ENCODE data around the gene CDC45. TPM values are rescaled to one million over a fixed set of nuclear protein-coding genes. Genes with fewer than 3 reads are reported as not detected.

CDC45 gene
- total and polyA plus RNA-seq, 2 of the 13 experiments (the other 11 are each of a cell fraction or from before 2014, with no cell fraction given): 14.4 to 36.3 TPM

DNA sequence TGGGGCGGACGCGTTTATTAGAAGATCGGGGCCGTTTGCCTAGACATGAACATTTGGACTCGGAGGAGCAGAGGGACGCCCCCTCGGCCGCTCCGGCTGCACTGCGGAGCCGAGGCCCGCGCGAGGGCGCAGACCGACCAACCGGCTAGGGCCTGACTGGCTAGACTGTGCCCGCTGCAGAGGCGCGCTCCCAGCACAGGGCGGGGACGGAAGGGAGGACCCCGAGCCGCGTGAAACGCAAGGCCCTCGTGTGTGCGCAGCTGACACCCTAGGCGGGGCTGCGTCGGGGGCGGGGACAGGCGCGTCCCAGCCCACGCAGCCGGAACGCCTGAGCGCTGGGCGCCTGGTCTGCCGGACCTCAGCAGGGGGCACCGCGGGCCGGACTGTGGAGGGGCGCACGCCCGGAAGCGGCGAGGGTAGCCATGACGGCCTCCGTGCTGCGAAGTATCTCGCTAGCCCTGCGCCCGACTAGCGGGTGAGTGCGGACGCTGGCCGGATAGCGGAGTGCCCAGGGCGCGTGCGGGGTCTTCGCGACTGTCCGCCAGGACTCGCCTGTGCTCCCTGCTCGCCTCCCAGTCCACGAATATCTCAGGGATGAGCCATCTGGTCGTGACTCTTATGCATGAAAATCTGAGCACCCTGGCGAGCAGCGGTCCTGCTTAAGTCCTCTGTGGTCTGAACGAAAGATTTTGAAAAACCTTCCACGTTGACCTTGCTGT, 47.4 kb upstream of the CDC45 start, which contains the start of gene MRPL40 (continued):
- TF ChIP-seq JUNB (CRISPR knock-in tag; IDR thresholded peaks at IDR 0.05; ENCODE audit: borderline replicate concordance) (no peak), AGO2 (optimal IDR thresholded peaks at IDR 0.05; ENCODE audit: low read depth, low read length) (peak; percentile 98), ZNF318 (CRISPR knock-in tag; IDR thresholded peaks at IDR 0.05) (peak; percentile 88), ZNF292 (CRISPR knock-in tag; IDR thresholded peaks at IDR 0.05; ENCODE audit: borderline replicate concordance, low read depth) (peak; percentile 70; the same call in 1 of the 2 replicates), POLR2G (IDR thresholded peaks at IDR 0.05; ENCODE audit: low read depth, low read length) (peak; percentile 97), ZNF546 (CRISPR knock-in tag; conservative IDR thresholded peaks at IDR 0.05) (peak; percentile 92), ZNF317 (CRISPR knock-in tag; IDR thresholded peaks at IDR 0.05) (peak; percentile 81; the same call in 1 of the 2 replicates), ZNF790 (CRISPR knock-in tag; IDR thresholded peaks at IDR 0.05; ENCODE audit: borderline replicate concordance) (peak; percentile 33; the same call in 1 of the 2 replicates), RORA (CRISPR knock-in tag; IDR thresholded peaks at IDR 0.05) (no peak), ZNF503 (CRISPR knock-in tag; IDR thresholded peaks at IDR 0.05) (peak; percentile 67; the same call in 1 of the 2 replicates)
- TF ChIP-seq, protein P1, sequence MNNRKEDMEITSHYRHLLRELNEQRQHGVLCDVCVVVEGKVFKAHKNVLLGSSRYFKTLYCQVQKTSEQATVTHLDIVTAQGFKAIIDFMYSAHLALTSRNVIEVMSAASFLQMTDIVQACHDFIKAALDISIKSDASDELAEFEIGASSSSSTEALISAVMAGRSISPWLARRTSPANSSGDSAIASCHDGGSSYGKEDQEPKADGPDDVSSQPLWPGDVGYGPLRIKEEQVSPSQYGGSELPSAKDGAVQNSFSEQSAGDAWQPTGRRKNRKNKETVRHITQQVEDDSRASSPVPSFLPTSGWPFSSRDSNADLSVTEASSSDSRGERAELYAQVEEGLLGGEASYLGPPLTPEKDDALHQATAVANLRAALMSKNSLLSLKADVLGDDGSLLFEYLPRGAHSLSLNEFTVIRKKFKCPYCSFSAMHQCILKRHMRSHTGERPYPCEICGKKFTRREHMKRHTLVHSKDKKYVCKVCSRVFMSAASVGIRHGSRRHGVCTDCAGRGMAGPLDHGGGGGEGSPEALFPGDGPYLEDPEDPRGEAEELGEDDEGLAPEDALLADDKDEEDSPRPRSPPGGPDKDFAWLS (CRISPR knock-in tag; IDR thresholded peaks at IDR 0.05; ENCODE audit: borderline replicate concordance): no peak
- TF ChIP-seq, protein P2, sequence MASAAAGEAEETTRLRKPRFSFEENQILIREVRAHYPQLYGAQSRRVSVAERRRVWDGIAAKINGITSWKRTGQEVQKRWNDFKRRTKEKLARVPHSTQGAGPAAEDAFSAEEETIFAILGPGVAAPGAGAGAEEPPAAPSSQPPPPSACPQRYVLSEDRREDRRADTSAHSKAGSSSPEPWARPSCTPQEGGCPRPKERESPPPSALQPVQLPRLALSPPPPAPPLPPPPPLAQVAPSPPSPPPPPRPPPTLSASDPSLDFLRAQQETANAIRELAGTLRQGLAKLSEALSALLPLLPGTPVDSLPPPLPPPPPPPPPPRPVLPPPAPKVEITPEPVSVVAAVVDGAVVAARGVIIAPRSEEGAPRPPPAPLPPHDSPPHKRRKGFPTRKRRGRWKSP (CRISPR knock-in tag; IDR thresholded peaks at IDR 0.05): peak; percentile 88; the same call in 1 of the 2 replicates
- TF ChIP-seq, protein P3, sequence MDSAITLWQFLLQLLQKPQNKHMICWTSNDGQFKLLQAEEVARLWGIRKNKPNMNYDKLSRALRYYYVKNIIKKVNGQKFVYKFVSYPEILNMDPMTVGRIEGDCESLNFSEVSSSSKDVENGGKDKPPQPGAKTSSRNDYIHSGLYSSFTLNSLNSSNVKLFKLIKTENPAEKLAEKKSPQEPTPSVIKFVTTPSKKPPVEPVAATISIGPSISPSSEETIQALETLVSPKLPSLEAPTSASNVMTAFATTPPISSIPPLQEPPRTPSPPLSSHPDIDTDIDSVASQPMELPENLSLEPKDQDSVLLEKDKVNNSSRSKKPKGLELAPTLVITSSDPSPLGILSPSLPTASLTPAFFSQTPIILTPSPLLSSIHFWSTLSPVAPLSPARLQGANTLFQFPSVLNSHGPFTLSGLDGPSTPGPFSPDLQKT (CRISPR knock-in tag; IDR thresholded peaks at IDR 0.05; ENCODE audit: borderline replicate concordance): peak; percentile 43; the same call in 1 of the 2 replicates

Data from HepG2 (cell line).